PFSK-1 (cell line): Measurements from ENCODE around the gene CDKN2C.

ENCODE experiments used
- POLR2AphosphoS5 ChIP-seq: IDR thresholded peaks from 2 replicates; pipeline ENCODE4 v1.6.1; 2012; ENCODE audit warnings: low read depth, mild to moderate bottlenecking, control low read depth, low read length, moderate library complexity
- SIN3A ChIP-seq: IDR thresholded peaks from 2 replicates; pipeline ENCODE4 v1.6.1; 2012; ENCODE audit warnings: mild to moderate bottlenecking, low read length, moderate library complexity, borderline replicate concordance; ENCODE audit not compliant: insufficient read depth
- TAF1 ChIP-seq: IDR thresholded peaks from 2 replicates; pipeline ENCODE4 v1.6.1; 2012; ENCODE audit warnings: low read length, control low read depth, borderline replicate concordance; ENCODE audit not compliant: insufficient read depth
- TF ChIP-seq, protein P1 (sequence below), 2 experiments: IDR thresholded peaks; 2 replicates each; pipeline versions ENCODE4 v1.6.1 to v1.8.0; 2011 to 2012; ENCODE audit warnings: low read depth in 2 of 2, low read length in 2 of 2, control low read depth in 1 of 2, inconsistent platforms in 1 of 2, mild to moderate bottlenecking in 1 of 2, moderate library complexity in 1 of 2; ENCODE audit not compliant: insufficient read depth in 1 of 2

GRCh38 chr1:50921029-50921428 lies 49.0 kb upstream of the CDKN2C start:
- TF ChIP-seq, protein P1, sequence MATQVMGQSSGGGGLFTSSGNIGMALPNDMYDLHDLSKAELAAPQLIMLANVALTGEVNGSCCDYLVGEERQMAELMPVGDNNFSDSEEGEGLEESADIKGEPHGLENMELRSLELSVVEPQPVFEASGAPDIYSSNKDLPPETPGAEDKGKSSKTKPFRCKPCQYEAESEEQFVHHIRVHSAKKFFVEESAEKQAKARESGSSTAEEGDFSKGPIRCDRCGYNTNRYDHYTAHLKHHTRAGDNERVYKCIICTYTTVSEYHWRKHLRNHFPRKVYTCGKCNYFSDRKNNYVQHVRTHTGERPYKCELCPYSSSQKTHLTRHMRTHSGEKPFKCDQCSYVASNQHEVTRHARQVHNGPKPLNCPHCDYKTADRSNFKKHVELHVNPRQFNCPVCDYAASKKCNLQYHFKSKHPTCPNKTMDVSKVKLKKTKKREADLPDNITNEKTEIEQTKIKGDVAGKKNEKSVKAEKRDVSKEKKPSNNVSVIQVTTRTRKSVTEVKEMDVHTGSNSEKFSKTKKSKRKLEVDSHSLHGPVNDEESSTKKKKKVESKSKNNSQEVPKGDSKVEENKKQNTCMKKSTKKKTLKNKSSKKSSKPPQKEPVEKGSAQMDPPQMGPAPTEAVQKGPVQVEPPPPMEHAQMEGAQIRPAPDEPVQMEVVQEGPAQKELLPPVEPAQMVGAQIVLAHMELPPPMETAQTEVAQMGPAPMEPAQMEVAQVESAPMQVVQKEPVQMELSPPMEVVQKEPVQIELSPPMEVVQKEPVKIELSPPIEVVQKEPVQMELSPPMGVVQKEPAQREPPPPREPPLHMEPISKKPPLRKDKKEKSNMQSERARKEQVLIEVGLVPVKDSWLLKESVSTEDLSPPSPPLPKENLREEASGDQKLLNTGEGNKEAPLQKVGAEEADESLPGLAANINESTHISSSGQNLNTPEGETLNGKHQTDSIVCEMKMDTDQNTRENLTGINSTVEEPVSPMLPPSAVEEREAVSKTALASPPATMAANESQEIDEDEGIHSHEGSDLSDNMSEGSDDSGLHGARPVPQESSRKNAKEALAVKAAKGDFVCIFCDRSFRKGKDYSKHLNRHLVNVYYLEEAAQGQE (IDR thresholded peaks at IDR 0.05; ENCODE audit: insufficient read depth in 1 of 2, low read depth in 2 of 2, low read length in 2 of 2) = no peak
- TF ChIP-seq TAF1 (no peak), POLR2AphosphoS5 (no peak), SIN3A (no peak)
